Neural progenitor cell (in vitro differentiated cells): Measurements from ENCODE around the gene HNMT. TPM values are rescaled to one million over a fixed set of nuclear protein-coding genes. Genes with fewer than 3 reads are reported as not detected.

ENCODE experiments used
- DNase-seq: peaks from one replicate; pipeline ENCODE4 v3.0.0-alpha.2; 2016; ENCODE audit warnings: low spot score
- H2AFZ ChIP-seq: fragments of 200-600 bp; sonication (generic); replicated peaks from 2 replicates; pipeline ENCODE4 v1.6.1; 2016; ENCODE audit warnings: antibody characterized with exemption
- H3F3A ChIP-seq: fragments of 200-600 bp; sonication (generic); 2 replicates; pipeline ENCODE4 v1.6.1; 2016; ENCODE audit warnings: antibody characterized with exemption, low read depth
- H3K27ac ChIP-seq: fragments of 200-600 bp; sonication (generic); 2 replicates; pipeline ENCODE4 v1.5.1; 2016; ENCODE audit warnings: mild to moderate bottlenecking
- H3K27me3 ChIP-seq: fragments of 200-600 bp; sonication (generic); 2 replicates; pipeline ENCODE4 v1.6.1; 2016; ENCODE audit warnings: mild to moderate bottlenecking, moderate library complexity
- H3K36me3 ChIP-seq: fragments of 200-600 bp; sonication (generic); 2 replicates; pipeline ENCODE4 v1.5.1; 2016
- H3K4me1 ChIP-seq: fragments of 200-600 bp; sonication (generic); 2 replicates; pipeline ENCODE4 v1.6.1; 2016; ENCODE audit warnings: mixed run types
- H3K4me2 ChIP-seq: fragments of 200-600 bp; sonication (generic); 2 replicates; pipeline ENCODE4 v1.6.1; 2016
- H3K4me3 ChIP-seq: fragments of 200-600 bp; sonication (generic); 2 replicates; pipeline ENCODE4 v1.5.1; 2016
- H3K79me2 ChIP-seq: fragments of 200-600 bp; sonication (generic); 2 replicates; pipeline ENCODE4 v1.6.1; 2016; ENCODE audit warnings: low read depth
- H3K9ac ChIP-seq: fragments of 200-600 bp; sonication (generic); 2 replicates; pipeline ENCODE4 v1.6.1; 2016
- H3K9me3 ChIP-seq: fragments of 200-600 bp; sonication (generic); 2 replicates; pipeline ENCODE4 v1.5.1; 2016; ENCODE audit warnings: low read depth
- H4K20me1 ChIP-seq: fragments of 200-600 bp; sonication (generic); 2 replicates; pipeline ENCODE4 v1.6.1; 2016; ENCODE audit warnings: low read depth
- H3K27ac Mint-ChIP-seq: 3 replicates; pipeline ENCODE4 v1.8.0; 2021; ENCODE audit warnings: mixed read lengths
- H3K27me3 Mint-ChIP-seq: 2 replicates; pipeline ENCODE4 v1.8.0; 2022; ENCODE audit warnings: low read depth, mild to moderate bottlenecking, inconsistent platforms, moderate library complexity, mixed read lengths; ENCODE audit not compliant: insufficient read depth
- H3K36me3 Mint-ChIP-seq: 3 replicates; pipeline ENCODE4 v1.8.0; 2021; ENCODE audit warnings: mixed read lengths
- H3K4me1 Mint-ChIP-seq: 3 replicates; pipeline ENCODE4 v1.8.0; 2021; ENCODE audit warnings: mixed read lengths
- H3K4me3 Mint-ChIP-seq: 3 replicates; pipeline ENCODE4 v1.8.0; 2021; ENCODE audit warnings: mild to moderate bottlenecking, moderate library complexity, mixed read lengths
- H3K9me3 Mint-ChIP-seq: 3 replicates; pipeline ENCODE4 v1.8.0; 2020; ENCODE audit warnings: mixed read lengths
- EZH2 ChIP-seq: fragments of 200-600 bp; sonication (generic); IDR thresholded peaks from 2 replicates; pipeline ENCODE4 v1.6.1; 2017; ENCODE audit warnings: antibody characterized with exemption, mild to moderate bottlenecking, moderate library complexity
- EZH2phosphoT487 ChIP-seq: fragments of 200-600 bp; sonication (generic); IDR thresholded peaks from 2 replicates; pipeline ENCODE4 v1.6.1; 2017; ENCODE audit warnings: antibody characterized with exemption
- total RNA-seq: library from RNA; depleted of rRNA; stranded (reverse); fragments of >200 nt; gene quantifications from 2 replicates; pipeline ENCODE4 v1.2.3, GENCODE V29; 2015; ENCODE audit warnings: low replicate concordance
- TF ChIP-seq, protein P1 (sequence below): fragments of 200-600 bp; sonication (generic); IDR thresholded peaks from 2 replicates; pipeline ENCODE4 v1.5.1; 2017; ENCODE audit warnings: antibody characterized with exemption, mild to moderate bottlenecking

The HNMT gene
- total RNA-seq, 1 donor from 2014 or later, result 1.6 TPM

DNA sequence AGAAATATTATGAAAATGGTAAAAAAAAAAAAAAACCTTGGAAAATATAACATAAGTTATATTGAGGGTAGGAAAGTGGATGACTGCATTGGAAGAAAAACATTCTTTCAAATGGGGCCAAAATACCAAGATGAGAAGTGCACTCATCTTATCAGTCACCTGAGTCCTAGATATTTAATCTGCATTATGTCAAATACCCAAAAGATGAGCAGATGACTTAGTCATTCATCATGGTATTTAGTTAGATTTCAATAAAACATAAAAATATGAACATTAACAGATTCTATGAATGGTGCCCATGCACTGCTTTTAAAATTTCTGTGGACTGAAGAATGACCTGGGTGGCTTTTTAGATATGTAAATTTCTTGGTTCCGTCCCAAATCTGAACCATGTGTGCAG, 56.9 kb downstream of the HNMT start:
- H3K36me3 Mint-ChIP-seq, result no peaks in the 10 kb centered on the region
- no peak overlapping the region for H3K27ac ChIP-seq
- no peak overlapping the region for H3K27ac Mint-ChIP-seq
- H3K27me3 Mint-ChIP-seq, result no peaks in the 10 kb centered on the region
- TF ChIP-seq, protein P1, sequence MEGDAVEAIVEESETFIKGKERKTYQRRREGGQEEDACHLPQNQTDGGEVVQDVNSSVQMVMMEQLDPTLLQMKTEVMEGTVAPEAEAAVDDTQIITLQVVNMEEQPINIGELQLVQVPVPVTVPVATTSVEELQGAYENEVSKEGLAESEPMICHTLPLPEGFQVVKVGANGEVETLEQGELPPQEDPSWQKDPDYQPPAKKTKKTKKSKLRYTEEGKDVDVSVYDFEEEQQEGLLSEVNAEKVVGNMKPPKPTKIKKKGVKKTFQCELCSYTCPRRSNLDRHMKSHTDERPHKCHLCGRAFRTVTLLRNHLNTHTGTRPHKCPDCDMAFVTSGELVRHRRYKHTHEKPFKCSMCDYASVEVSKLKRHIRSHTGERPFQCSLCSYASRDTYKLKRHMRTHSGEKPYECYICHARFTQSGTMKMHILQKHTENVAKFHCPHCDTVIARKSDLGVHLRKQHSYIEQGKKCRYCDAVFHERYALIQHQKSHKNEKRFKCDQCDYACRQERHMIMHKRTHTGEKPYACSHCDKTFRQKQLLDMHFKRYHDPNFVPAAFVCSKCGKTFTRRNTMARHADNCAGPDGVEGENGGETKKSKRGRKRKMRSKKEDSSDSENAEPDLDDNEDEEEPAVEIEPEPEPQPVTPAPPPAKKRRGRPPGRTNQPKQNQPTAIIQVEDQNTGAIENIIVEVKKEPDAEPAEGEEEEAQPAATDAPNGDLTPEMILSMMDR, result no peak
- TF ChIP-seq EZH2 (no peak), EZH2phosphoT487 (no peak)
- H3K4me1 Mint-ChIP-seq, result no peaks in the 10 kb centered on the region
- no peaks in the 10 kb centered on the region for H3K4me1 ChIP-seq
- H3K4me3 Mint-ChIP-seq, result no peak overlapping the region
- H3K9me3 Mint-ChIP-seq, result no peaks in the 10 kb centered on the region
- no peaks in the 10 kb centered on the region for H4K20me1 ChIP-seq
- no peaks in the 10 kb centered on the region for H3K36me3 ChIP-seq
- no peaks in the 10 kb centered on the region for H3K9me3 ChIP-seq
- H2AFZ ChIP-seq, result no peak overlapping the region
- no peaks in the 10 kb centered on the region for H3K27me3 ChIP-seq
- H3K79me2 ChIP-seq, result no peaks in the 10 kb centered on the region
- H3K4me2 ChIP-seq, result no peak overlapping the region
- no peaks in the 10 kb centered on the region for H3F3A ChIP-seq
- DNase-seq, result no peak
- no peak overlapping the region for H3K9ac ChIP-seq
- H3K4me3 ChIP-seq, result no peak overlapping the region

DNA sequence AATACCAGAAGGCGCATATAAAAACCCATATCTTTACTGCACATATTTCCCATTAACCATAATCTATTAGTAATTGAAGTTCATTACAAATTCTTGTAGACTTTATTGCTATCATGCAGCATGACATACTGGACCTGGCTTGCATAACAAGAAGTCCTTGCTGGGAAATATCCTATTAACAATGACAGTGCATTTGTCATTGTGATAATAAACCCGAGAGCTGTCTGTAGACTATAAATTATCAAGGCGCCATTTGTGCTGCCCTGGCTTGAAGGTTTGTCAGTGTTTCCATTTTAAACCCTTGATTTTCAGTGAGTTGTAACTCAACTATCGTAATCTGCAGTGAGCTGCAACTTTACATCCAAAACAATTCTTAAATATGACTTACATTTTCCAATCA, 59.0 kb downstream of the HNMT start:
- no peaks in the 10 kb centered on the region for H3K27me3 ChIP-seq
- Mint-ChIP-seq H3K36me3 (no peaks in the 10 kb centered on the region), H3K4me1 (no peaks in the 10 kb centered on the region), H3K9me3 (no peaks in the 10 kb centered on the region), H3K27ac (no peak overlapping the region), H3K4me3 (no peak overlapping the region), H3K27me3 (no peaks in the 10 kb centered on the region)
- no peaks in the 10 kb centered on the region for H3K79me2 ChIP-seq
- no peaks in the 10 kb centered on the region for H3K9me3 ChIP-seq
- H3K4me3 ChIP-seq, result no peak overlapping the region
- no peak overlapping the region for H2AFZ ChIP-seq
- no peaks in the 10 kb centered on the region for H3K36me3 ChIP-seq
- DNase-seq, result no peak
- no peak overlapping the region for H3K9ac ChIP-seq
- no peak for TF ChIP-seq EZH2
- TF ChIP-seq EZH2phosphoT487, result no peak
- TF ChIP-seq, protein P1, result no peak
- no peak overlapping the region for H3K4me2 ChIP-seq
- no peak overlapping the region for H3K27ac ChIP-seq
- no peaks in the 10 kb centered on the region for H3F3A ChIP-seq
- no peaks in the 10 kb centered on the region for H4K20me1 ChIP-seq
- no peaks in the 10 kb centered on the region for H3K4me1 ChIP-seq

DNA sequence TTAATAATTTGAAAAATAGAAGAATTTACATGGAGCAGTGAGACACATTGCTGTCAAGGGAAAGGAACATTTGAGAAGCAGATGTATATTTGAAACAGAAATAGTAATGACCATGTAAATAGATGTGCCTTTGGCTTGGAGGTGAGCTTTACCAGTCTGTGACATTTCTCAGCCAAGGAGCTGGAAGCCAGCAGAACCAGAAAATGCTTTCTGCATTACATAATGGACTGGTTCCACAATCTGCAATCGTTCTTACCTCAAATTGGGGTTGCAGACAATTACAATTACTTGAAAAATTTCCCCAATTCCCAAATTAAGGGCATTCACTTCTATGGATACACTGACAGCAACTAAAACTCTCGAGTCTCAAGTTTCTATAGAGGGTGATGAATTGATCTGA, 59.7 kb downstream of the HNMT start:
- no peaks in the 10 kb centered on the region for H3K79me2 ChIP-seq
- H3K4me2 ChIP-seq, result no peak overlapping the region
- H3K27ac Mint-ChIP-seq, result no peak overlapping the region
- H3K4me1 Mint-ChIP-seq, result no peaks in the 10 kb centered on the region
- H3K36me3 ChIP-seq, result no peaks in the 10 kb centered on the region
- no peaks in the 10 kb centered on the region for H4K20me1 ChIP-seq
- H3K27me3 Mint-ChIP-seq, result no peaks in the 10 kb centered on the region
- no peaks in the 10 kb centered on the region for H3K36me3 Mint-ChIP-seq
- H3K4me1 ChIP-seq, result no peaks in the 10 kb centered on the region
- H3F3A ChIP-seq, result no peaks in the 10 kb centered on the region
- H3K9me3 ChIP-seq, result no peaks in the 10 kb centered on the region
- H3K27me3 ChIP-seq, result no peaks in the 10 kb centered on the region
- H3K4me3 ChIP-seq, result no peak overlapping the region
- H3K4me3 Mint-ChIP-seq, result no peak overlapping the region
- H3K9me3 Mint-ChIP-seq, result no peaks in the 10 kb centered on the region
- no peak overlapping the region for H3K9ac ChIP-seq
- no peak overlapping the region for H2AFZ ChIP-seq
- no peak overlapping the region for H3K27ac ChIP-seq
- TF ChIP-seq, protein P1, result no peak
- no peak for TF ChIP-seq EZH2phosphoT487
- no peak for TF ChIP-seq EZH2
- DNase-seq, result no peak
